ENCODE data around the gene SMAGP. TPM values are rescaled to one million over a fixed set of nuclear protein-coding genes. Genes with fewer than 3 reads are reported as not detected.

Gene SMAGP
- total and polyA plus RNA-seq, 2 donors (not counting 3 experiments of a cell fraction or from before 2014, with no cell fraction given) = 21.4 to 26.2 TPM

DNA sequence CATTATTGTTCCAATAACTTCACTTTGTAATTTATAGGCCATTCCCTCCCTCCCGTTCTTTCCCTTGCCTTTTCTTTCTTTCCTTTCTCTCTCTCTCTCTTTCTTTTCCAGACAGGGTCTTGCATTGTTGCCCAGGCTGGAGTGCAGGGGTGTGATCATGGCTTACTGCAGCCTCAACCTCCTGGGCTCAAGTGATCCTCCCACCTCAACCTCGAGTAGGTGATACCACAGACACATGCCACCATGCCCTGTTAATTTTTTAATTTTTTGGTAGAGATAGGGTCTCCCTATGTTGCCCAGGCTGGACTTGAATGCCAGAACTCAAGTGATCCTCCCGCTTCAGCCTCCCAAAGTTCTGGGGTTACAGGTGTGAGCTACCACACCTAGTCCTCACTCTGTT, 45.6 kb downstream of the SMAGP start:
- no peaks in the 10 kb centered on the region for H4K20me1 ChIP-seq (replicated peaks; ENCODE audit: control insufficient read depth, extremely low read depth, insufficient read depth, low read length)
- POLR2A ChIA-PET = no interaction called here
- H3K9me1 ChIP-seq (replicated peaks; ENCODE audit: control insufficient read depth, extremely low read depth, insufficient read depth, low read length) = no peaks in the 10 kb centered on the region
- no peaks in the 10 kb centered on the region for H3K9me3 ChIP-seq (replicated peaks; ENCODE audit: control insufficient read depth, insufficient read depth, low read length)
- no peak overlapping the region for H2AFZ ChIP-seq (ENCODE audit: low read depth, low read length)
- no peak for DNase-seq (ENCODE audit: low read depth, low spot score)
- H3K36me3 ChIP-seq (ENCODE audit: control insufficient read depth in 2 of 2, extremely low read depth in 1 of 2, insufficient read depth in 2 of 2, low read length in 2 of 2) = no peaks in the 10 kb centered on the region
- CTCF ChIA-PET = no interaction called here
- dilution Hi-C loops (cut with MboI; ENCODE audit: extremely low pct_ligation_motif_present, low sequenced_read_pairs) = no loop called here
- no peak overlapping the region for H3K9ac ChIP-seq (replicated peaks; ENCODE audit: extremely low read depth, insufficient read depth, low read length)
- H3K27me3 ChIP-seq (ENCODE audit: control insufficient read depth in 2 of 2, insufficient read depth in 2 of 2, low read length in 2 of 2) = no peaks in the 10 kb centered on the region
- H3K79me2 ChIP-seq (ENCODE audit: control insufficient read depth, insufficient read depth, low read length) = no peaks in the 10 kb centered on the region
- H3K4me1 ChIP-seq (ENCODE audit: control insufficient read depth, extremely low read depth, insufficient read depth, low read length) = no peaks in the 10 kb centered on the region
- H3K27ac ChIP-seq (ENCODE audit: insufficient read depth, low read depth, low read length) = no peak overlapping the region
- TF ChIP-seq GATA2 (IDR thresholded peaks at IDR 0.05; ENCODE audit: insufficient read depth, insufficient read length, low read depth, low read length) = no peak
- TF ChIP-seq POLR2AphosphoS5 (IDR thresholded peaks at IDR 0.05; ENCODE audit: insufficient read depth, low read depth, low read length) = no peak
- TF ChIP-seq POLR2A (IDR thresholded peaks at IDR 0.05; ENCODE audit: low read depth, low read length) = no peak
- no peak for TF ChIP-seq FOS (IDR thresholded peaks at IDR 0.05; ENCODE audit: borderline replicate concordance, insufficient read depth, low read length)
- TF ChIP-seq MYC (IDR thresholded peaks at IDR 0.05; ENCODE audit: low read depth, low read length) = no peak
- no peak overlapping the region for H3K4me2 ChIP-seq (ENCODE audit: insufficient read depth, low read length)
- no TSS peak for BruUV-seq (replicated peaks)
- intact Hi-C loops (cut with micrococcal nuclease) = no loop called here
- no peak overlapping the region for H3K4me3 ChIP-seq (replicated peaks in 1 of 3; ENCODE audit: insufficient read depth in 1 of 3, low read depth in 1 of 3, low read length in 3 of 3)
- FAIRE-seq = no peak

DNA sequence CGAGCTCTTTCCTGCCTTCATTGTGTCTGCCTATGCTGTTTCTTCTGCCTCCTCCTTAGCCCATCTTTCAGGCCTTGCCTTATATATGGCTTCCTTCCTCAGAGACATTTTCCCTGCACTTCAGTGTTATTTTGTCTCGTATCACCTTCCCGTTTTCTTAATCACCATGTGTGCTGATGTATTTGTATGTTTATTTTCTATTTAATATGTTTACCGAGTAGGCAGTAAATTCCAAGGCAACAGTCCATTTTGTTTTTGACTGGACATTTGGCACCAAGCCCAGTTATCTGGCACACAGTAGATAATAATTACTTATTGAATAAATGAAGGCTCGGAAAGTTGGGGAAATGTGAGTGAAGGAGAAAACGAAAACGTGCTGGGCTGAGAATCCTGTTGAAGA, 47.8 kb downstream of the SMAGP start:
- H3K36me3 ChIP-seq (ENCODE audit: control insufficient read depth in 2 of 2, extremely low read depth in 1 of 2, insufficient read depth in 2 of 2, low read length in 2 of 2) = no peaks in the 10 kb centered on the region
- H3K27ac ChIP-seq (ENCODE audit: insufficient read depth, low read depth, low read length) = no peak overlapping the region
- ChIA-PET POLR2A (no interaction called here), CTCF (no interaction called here)
- DNase-seq (ENCODE audit: low read depth, low spot score) (peak; percentile 84), FAIRE-seq (peak; percentile 18)
- no peaks in the 10 kb centered on the region for H3K27me3 ChIP-seq (ENCODE audit: control insufficient read depth in 2 of 2, insufficient read depth in 2 of 2, low read length in 2 of 2)
- TF ChIP-seq, protein P1, sequence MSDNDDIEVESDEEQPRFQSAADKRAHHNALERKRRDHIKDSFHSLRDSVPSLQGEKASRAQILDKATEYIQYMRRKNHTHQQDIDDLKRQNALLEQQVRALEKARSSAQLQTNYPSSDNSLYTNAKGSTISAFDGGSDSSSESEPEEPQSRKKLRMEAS (IDR thresholded peaks at IDR 0.05; ENCODE audit: insufficient read depth, insufficient read length) = no peak
- TF ChIP-seq EZH2 (IDR thresholded peaks at IDR 0.05; ENCODE audit: borderline replicate concordance, low read depth, low read length, severe bottlenecking) (no peak), POLR2AphosphoS5 (IDR thresholded peaks at IDR 0.05; ENCODE audit: insufficient read depth, low read depth, low read length) (no peak), GATA2 (IDR thresholded peaks at IDR 0.05; ENCODE audit: insufficient read depth, insufficient read length, low read depth, low read length) (no peak), JUN (IDR thresholded peaks at IDR 0.05; ENCODE audit: borderline replicate concordance, insufficient read depth, insufficient read length, low read depth) (no peak), FOS (IDR thresholded peaks at IDR 0.05; ENCODE audit: borderline replicate concordance, insufficient read depth, low read length) (no peak), POLR2A (IDR thresholded peaks at IDR 0.05; ENCODE audit: low read depth, low read length) (no peak), MYC (IDR thresholded peaks at IDR 0.05; ENCODE audit: low read depth, low read length) (no peak)
- TF ChIP-seq, protein P2, sequence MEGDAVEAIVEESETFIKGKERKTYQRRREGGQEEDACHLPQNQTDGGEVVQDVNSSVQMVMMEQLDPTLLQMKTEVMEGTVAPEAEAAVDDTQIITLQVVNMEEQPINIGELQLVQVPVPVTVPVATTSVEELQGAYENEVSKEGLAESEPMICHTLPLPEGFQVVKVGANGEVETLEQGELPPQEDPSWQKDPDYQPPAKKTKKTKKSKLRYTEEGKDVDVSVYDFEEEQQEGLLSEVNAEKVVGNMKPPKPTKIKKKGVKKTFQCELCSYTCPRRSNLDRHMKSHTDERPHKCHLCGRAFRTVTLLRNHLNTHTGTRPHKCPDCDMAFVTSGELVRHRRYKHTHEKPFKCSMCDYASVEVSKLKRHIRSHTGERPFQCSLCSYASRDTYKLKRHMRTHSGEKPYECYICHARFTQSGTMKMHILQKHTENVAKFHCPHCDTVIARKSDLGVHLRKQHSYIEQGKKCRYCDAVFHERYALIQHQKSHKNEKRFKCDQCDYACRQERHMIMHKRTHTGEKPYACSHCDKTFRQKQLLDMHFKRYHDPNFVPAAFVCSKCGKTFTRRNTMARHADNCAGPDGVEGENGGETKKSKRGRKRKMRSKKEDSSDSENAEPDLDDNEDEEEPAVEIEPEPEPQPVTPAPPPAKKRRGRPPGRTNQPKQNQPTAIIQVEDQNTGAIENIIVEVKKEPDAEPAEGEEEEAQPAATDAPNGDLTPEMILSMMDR (IDR thresholded peaks at IDR 0.05; ENCODE audit: extremely low read depth in 1 of 2, insufficient read depth in 1 of 2, low read depth in 1 of 2, low read length in 2 of 2) = no peak
- no peak overlapping the region for H3K4me3 ChIP-seq (replicated peaks in 1 of 3; ENCODE audit: insufficient read depth in 1 of 3, low read depth in 1 of 3, low read length in 3 of 3)
- BruUV-seq (replicated peaks) = no TSS peak
- no peak overlapping the region for H3K9ac ChIP-seq (replicated peaks; ENCODE audit: extremely low read depth, insufficient read depth, low read length)
- no peaks in the 10 kb centered on the region for H4K20me1 ChIP-seq (replicated peaks; ENCODE audit: control insufficient read depth, extremely low read depth, insufficient read depth, low read length)
- dilution Hi-C loops (cut with MboI; ENCODE audit: extremely low pct_ligation_motif_present, low sequenced_read_pairs) = no loop called here
- peaks cover 12% of the 10 kb centered on the region for H3K4me1 ChIP-seq (ENCODE audit: control insufficient read depth, extremely low read depth, insufficient read depth, low read length)
- no peaks in the 10 kb centered on the region for H3K9me1 ChIP-seq (replicated peaks; ENCODE audit: control insufficient read depth, extremely low read depth, insufficient read depth, low read length)
- no peaks in the 10 kb centered on the region for H3K79me2 ChIP-seq (ENCODE audit: control insufficient read depth, insufficient read depth, low read length)
- no peak overlapping the region for H3K4me2 ChIP-seq (ENCODE audit: insufficient read depth, low read length)
- peak overlapping the region; percentile 46 for H2AFZ ChIP-seq (ENCODE audit: low read depth, low read length)
- H3K9me3 ChIP-seq (replicated peaks; ENCODE audit: control insufficient read depth, insufficient read depth, low read length) = no peaks in the 10 kb centered on the region
- intact Hi-C loops (cut with micrococcal nuclease) = no loop called here
